ENCODE data around the gene NINJ2. TPM values are rescaled to one million over a fixed set of nuclear protein-coding genes. Genes with fewer than 3 reads are reported as not detected.

NINJ2 gene
- total RNA-seq, 6 experiments from 2014 or later = 6.4 to 17.7 (median 12.5) TPM

GRCh38 chr12:527729-528128 is 135.5 kb downstream of the NINJ2 start:
- intact Hi-C loops (cut with DNase I) = no loop called here
- no peaks in the 10 kb centered on the region for H3K4me1 ChIP-seq
- ATAC-seq = no peak
- no peak for DNase-seq
- TF ChIP-seq POLR2A (IDR thresholded peaks at IDR 0.05) = no peak
- TF ChIP-seq CTCF (IDR thresholded peaks at IDR 0.05) = no peak
- 66% methylated on average over 2 of the region's 4 CpGs for WGBS (ENCODE audit: insufficient coverage, low coverage, low lambda C conversion rate, missing lambda C conversion rate)
- no peak overlapping the region for H3K4me3 ChIP-seq
- H3K9me3 ChIP-seq = no peaks in the 10 kb centered on the region
- no peaks in the 10 kb centered on the region for H3K27me3 ChIP-seq
- no peak overlapping the region for H3K27ac ChIP-seq
- no peaks in the 10 kb centered on the region for H3K36me3 ChIP-seq

GRCh38 chr12:527241-527640 is 136.0 kb downstream of the NINJ2 start:
- Histone ChIP-seq H3K27ac (no peak overlapping the region), H3K36me3 (no peaks in the 10 kb centered on the region), H3K4me3 (no peak overlapping the region), H3K27me3 (no peaks in the 10 kb centered on the region), H3K9me3 (no peaks in the 10 kb centered on the region), H3K4me1 (no peaks in the 10 kb centered on the region)
- TF ChIP-seq CTCF (IDR thresholded peaks at IDR 0.05) (no peak), POLR2A (IDR thresholded peaks at IDR 0.05) (no peak)
- intact Hi-C loops (cut with DNase I) = no loop called here
- no peak for DNase-seq
- WGBS (ENCODE audit: insufficient coverage, low coverage, low lambda C conversion rate, missing lambda C conversion rate) = 80% methylated on average over 2 of the region's 7 CpGs
- no peak for ATAC-seq

- Histone ChIP-seq H3K4me3 (no peak overlapping the region), H3K36me3 (no peaks in the 10 kb centered on the region), H3K27ac (no peak overlapping the region), H3K4me1 (no peaks in the 10 kb centered on the region), H3K27me3 (no peaks in the 10 kb centered on the region), H3K9me3 (no peaks in the 10 kb centered on the region)
- TF ChIP-seq POLR2A (IDR thresholded peaks at IDR 0.05) (no peak), CTCF (IDR thresholded peaks at IDR 0.05) (no peak)
- intact Hi-C loops (cut with DNase I) = no loop called here
- ATAC-seq (peak in 1 of 4 donors; percentile 21), DNase-seq (no peak)
- 68% methylated on average over 4 of the region's 6 CpGs for WGBS (ENCODE audit: insufficient coverage, low coverage, low lambda C conversion rate, missing lambda C conversion rate)
Measured at GRCh38 chr12:526089-526488, 137.2 kb downstream of the NINJ2 start.

- Histone ChIP-seq H3K27me3 (no peaks in the 10 kb centered on the region), H3K36me3 (no peaks in the 10 kb centered on the region), H3K4me1 (no peaks in the 10 kb centered on the region), H3K4me3 (no peak overlapping the region), H3K27ac (no peak overlapping the region), H3K9me3 (no peaks in the 10 kb centered on the region)
- TF ChIP-seq POLR2A (IDR thresholded peaks at IDR 0.05) (no peak), CTCF (IDR thresholded peaks at IDR 0.05) (no peak)
- no peak for ATAC-seq
- intact Hi-C loops (cut with DNase I) = no loop called here
- DNase-seq = no peak
- WGBS (ENCODE audit: insufficient coverage, low coverage, low lambda C conversion rate, missing lambda C conversion rate) = 59% methylated on average over 8 of the region's 10 CpGs
Measured at GRCh38 chr12:524167-524951, 138.9 kb downstream of the NINJ2 start.

Data from right lobe of liver (tissue), 6 donors.